ENCODE data around the gene SHANK3.

Gene SHANK3

GRCh38 chr22:50713571-50714056 is 41.0 kb downstream of the SHANK3 start:
- no peak for DNase-seq (ENCODE audit: low read depth)

- DNase-seq (ENCODE audit: low read depth), result no peak
Measured at GRCh38 chr22:50714150-50714549, 41.5 kb downstream of the SHANK3 start.

- no peak for DNase-seq (ENCODE audit: low read depth)
Measured at GRCh38 chr22:50714631-50715179, 42.1 kb downstream of the SHANK3 start.

GRCh38 chr22:50715250-50715649 is 42.6 kb downstream of the SHANK3 start:
- DNase-seq (ENCODE audit: low read depth), result no peak

GRCh38 chr22:50715776-50716175 is 43.2 kb downstream of the SHANK3 start:
- DNase-seq (ENCODE audit: low read depth), result no peak

GRCh38 chr22:50716290-50717024 is 43.8 kb downstream of the SHANK3 start:
- DNase-seq (ENCODE audit: low read depth), result no peak

GRCh38 chr22:50717709-50718351 is 45.2 kb downstream of the SHANK3 start:
- no peak for DNase-seq (ENCODE audit: low read depth)

GRCh38 chr22:50718352-50718709 is 45.7 kb downstream of the SHANK3 start:
- no peak for DNase-seq (ENCODE audit: low read depth)

- no peak for DNase-seq (ENCODE audit: low read depth)
Measured at GRCh38 chr22:50719814-50720300, 47.2 kb downstream of the SHANK3 start.

GRCh38 chr22:50720301-50721256 is 48.0 kb downstream of the SHANK3 start:
- DNase-seq (ENCODE audit: low read depth), result no peak

GRCh38 chr22:50721257-50721844 is 48.7 kb downstream of the SHANK3 start:
- no peak for DNase-seq (ENCODE audit: low read depth)

GRCh38 chr22:50722048-50722701 is 49.6 kb downstream of the SHANK3 start:
- no peak for DNase-seq (ENCODE audit: low read depth)

All from CMK (cell line).